D341Med (cell line): ENCODE data around the gene NFRKB.
"Not testable (repeated sequence)": the region's sequence is repeated elsewhere in the genome, so short reads cannot be mapped to it uniquely, and the experiment has no call there.

Source experiments
- DNase-seq: peaks from one replicate; pipeline ENCODE4 v3.0.0; 2012; ENCODE audit warnings: low spot score

The NFRKB gene

DNA sequence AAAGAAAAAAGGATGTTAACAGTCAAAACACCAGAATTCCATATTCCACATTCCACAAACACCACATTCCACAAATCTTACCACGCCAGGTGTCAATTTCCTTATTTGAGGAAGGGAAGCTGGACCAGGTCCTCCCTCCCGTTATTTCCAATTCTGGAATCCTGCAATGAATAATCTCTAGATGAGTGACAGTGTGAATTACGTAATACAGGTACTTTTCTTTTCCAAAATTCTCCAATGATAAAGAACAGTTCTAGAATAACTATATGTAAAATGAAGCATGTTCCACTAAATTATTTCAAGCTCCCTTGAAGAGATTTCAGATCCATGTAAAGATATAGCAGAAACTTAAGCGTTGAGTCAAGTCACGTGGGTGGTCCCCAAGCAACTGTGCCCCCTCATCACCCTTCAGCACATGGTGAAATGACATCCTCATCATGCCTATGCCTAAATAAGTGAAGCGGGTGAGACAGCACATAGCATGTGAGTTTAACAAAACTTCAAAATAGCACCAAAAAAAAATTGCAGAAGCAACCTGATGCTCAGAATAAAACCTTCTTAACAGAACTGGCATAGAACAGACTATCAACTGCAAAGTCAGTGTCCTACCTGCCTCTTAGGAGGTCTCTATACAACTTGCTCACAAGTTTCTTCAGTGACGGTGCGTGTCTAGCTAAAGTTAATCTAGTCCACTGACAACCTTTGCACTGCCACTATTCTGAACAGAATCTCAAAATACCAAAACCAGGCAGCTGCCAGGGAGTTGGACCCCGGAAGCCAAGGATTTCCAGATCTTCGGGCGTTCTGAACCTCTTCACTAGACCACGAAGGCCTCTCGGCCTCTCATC is 876 bp downstream of the NFRKB start:
- no peak for DNase-seq

DNA sequence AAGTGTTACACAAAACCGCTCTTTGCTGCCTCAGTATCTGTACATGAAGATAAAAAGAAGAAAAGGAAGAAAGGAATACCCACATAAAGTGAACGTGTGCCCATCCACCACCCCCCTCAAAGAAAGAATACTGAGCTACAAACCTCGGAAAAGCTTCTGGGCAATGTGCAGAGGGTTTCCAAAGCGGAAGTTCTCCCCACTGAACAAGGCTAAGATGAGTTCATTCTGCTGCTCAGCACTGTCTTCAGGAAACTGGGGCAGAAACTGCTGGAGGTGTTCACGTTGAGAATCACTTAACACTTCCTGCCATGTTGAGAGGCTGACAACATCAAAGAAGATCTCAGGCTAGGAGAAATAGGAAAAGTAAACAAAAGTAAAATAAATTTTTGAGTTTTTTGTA is 6.9 kb downstream of the NFRKB start:
- DNase-seq: no peak

DNA sequence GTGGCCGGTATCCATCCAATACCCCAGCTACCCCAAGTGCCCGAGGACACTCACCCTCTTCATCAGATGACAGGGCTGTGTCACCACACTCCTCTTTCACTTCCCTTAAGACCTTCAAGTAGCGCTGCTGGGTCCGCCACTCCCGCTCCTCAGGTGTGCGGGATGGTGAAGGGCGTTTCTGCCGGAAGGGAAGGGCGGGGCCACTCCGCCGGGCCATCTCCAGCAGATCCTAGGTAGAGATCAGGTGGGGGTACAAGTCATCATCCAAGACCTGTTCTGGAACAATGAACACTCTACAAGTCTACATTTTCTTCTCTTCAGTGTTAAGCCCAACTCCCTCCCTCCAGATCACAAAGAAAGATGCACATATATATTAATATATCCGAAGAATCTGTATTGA is 10.0 kb downstream of the NFRKB start:
- DNase-seq: no peak

DNA sequence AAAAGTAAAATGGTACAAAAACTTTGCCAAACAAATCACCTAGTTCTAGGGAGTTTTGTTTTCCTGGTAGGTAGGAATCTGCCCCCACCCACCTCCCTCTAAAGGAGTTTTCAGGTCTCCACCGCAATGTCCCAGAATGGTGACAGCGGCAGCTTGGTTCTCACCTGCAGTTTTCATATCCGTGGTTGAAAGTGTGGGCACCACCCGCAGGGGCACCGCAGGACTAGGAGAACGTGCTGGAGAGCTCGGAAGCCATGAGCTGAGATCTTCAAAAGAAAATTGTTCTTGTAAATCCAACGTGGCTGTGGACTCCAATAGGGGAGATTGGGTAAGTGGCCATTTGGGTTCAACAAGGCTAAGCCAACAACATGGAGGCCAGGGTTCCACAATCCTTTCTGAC is 10.8 kb downstream of the NFRKB start:
- no peak for DNase-seq

DNA sequence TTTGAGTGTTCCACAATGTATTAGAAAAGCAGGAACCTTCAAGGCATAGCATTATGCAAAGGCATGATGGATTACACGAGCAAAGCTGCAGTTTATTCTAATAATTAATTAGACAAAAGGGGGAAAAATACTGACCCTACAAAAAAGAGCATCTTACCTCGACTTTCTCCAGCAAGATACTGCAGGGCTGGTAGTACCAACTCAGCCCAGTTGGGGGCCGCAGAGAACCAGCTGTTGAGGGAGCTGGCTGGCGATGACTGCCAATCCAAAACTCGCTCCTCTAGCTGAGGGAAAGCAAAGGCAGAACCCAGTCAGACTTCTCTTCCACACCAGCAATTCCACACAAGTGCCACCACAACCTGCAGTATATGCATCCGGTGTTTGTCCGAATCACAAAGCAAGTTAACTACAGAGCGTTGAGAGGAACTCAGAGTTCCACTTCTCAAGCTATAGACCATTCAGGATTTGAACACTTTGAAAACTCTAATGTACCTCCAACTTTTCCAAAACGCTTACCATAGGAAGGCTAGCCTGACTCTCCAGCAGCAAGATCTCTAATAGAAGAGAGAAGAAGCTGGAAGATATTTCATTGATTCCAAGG is 13.7 kb downstream of the NFRKB start:
- peak; percentile 74 for DNase-seq

DNA sequence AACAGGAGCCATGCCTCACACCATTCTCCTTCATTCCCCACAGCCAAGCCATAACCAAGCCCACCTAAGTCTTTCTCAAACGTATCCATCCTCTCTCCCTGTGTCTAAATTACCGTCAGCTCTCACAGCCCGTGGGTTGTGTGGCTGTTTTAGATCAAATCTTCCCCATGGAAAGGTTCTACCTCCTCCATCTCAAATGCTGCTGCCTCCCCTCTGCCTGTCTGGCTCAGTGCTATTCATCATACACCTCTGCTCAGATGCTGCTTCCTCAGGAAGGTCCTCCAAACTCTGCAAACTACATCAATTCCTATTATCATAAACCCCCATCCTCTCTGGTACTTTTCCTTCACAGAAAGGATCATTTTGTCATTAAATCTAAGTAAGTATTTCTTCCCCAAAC is 15.1 kb downstream of the NFRKB start:
- no peak for DNase-seq

DNA sequence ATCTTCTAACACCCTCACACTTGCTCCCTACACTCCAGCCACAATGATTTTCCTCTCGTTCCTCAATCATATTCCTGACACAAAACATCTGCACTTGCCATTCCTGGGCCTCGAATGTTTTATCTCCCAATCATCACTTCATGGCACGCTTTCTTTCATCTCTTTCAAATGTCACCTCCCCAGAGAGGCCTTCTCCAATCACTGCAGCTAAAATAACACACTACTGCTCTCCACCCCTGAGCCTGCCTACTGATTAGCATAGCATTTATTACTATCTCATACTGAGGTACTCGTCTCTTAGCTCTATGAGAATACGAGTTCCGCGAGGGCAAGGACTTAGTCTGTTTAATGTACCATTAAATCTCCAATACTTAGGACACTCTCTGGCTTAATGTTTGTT is 23.5 kb downstream of the NFRKB start:
- DNase-seq: no peak

DNA sequence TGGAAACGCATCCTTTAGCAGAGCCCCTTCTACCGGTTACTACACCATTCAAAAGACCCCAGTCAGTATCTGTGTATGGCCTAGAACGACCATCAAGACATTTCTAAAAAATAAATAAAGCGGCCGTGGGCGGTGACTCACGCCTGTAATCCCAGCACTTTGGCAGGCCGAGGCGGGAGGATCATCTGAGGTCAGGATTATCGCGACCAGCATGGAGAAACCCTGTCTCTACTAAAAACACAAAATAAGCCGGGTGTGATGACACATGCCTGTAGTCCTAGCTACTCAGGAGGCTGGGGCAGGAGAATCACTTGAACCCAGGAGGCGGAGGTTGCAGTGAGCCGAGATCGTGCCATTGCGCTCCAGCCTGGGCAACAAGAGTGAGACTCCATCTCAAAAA is 26.8 kb downstream of the NFRKB start:
- DNase-seq: not testable (repeated sequence)

DNA sequence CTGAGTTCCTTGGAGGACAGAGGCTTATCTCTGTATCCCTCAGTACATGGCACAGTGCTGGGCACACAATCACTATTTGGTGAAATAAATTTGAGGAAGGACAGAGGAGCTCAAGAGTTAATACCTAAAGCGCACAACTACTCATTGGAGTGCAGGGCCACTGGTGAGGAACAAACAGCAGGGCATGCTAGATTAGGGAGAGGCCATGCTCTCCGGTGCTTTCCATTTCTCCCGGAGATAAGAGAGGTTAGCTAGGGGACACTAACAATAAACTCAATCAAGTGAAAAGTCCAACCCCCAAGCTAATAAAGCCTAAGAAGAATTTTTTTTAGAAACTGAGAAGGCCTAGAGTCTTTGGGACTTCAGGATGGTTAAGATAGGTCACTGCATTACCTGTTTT is 29.1 kb downstream of the NFRKB start:
- DNase-seq: no peak

DNA sequence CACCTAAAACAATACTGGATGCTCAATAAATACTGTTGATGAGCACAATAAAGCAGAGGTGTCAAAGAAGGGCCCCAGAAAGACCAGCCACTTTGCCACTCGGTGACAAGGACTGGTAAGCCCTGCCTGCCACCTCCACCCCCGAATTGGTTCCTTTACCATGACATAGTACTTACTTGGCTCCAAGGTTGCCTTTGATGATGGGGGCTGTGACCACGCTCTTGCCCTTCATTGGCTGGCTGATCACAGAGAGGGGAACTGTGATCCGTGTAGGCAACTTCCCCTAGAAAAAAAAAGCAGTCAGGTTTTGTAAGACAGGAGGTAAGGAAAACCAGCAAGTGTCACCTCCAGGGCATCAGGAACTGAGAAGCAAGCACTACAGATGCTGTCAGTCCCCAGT is 29.7 kb downstream of the NFRKB start:
- no peak for DNase-seq

DNA sequence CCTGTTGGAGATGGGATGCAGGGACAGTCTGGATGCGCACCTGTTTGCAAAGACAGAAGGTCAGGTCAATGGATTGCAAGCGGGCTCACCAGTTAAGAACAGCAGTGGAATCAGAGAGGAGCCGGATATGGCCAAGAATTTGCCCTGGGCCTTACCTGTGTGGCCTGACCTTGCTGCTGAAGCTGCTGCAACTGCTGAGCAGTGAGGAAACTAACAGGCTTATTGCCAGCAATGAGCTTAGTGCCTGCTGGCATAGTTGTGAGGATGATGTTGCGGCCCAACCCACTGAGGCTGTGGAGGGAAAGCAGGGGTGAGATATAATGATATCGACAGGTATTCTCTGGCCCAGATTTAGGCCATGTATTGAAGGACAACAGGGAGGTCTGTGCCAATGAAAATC is 30.6 kb downstream of the NFRKB start:
- no peak for DNase-seq

DNA sequence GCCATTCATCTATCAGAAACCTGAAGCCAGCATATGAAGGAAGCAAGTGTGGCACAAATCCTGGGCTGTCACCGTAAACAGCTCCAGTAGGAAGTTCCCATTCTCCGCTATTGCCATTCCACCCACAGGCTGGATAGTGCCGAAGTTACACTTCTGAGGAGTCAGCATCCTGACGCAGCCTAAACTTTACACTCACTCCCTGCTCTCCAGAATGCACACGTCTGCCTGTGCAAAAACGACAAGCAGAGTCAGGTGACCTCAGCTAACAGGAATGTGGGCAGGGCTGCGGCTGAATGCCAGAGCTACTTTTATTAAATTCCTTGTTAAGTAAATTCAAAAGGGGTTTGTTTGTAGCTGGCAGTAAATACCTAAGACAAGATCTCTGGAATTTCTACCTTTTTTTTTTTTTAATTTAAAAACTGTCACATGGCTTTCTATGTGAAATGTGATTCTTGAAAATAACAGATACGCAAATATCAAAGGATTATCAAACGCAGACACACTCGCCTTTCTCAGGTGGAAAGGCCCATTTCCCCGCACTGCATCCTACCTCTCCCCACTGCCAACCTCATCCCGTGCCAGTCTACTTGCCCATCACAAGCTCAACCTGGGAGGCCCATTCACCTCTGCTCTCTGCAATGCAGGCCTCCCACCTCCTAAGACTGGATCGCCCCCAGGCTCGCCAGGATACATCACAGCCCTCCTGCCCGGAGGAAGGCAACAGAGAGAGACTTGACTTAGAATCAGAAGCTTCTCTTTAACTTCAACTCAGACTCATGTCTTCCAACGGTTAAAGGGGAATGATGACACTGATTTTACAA is 33.5 kb downstream of the NFRKB start:
- DNase-seq: no peak

DNA sequence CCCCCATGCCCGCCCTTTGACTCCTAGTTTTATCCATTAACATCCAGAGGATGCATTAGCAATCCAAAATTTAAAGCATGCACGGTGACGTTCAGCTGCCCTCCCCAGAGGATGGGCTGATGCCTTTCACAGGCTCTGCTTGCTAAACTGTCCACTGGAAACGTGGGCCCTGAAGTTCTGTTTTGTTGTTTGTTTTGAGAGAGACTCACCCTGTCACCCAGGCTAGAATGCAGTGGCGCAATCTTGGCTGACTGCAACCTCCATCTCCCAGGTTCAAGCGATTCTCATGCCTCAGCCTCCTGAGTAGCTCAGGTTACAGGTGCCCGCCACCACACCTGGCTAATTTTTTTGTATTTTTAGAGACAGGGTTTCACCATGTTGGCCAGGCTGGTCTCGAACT is 39.3 kb downstream of the NFRKB start:
- DNase-seq: no peak

DNA sequence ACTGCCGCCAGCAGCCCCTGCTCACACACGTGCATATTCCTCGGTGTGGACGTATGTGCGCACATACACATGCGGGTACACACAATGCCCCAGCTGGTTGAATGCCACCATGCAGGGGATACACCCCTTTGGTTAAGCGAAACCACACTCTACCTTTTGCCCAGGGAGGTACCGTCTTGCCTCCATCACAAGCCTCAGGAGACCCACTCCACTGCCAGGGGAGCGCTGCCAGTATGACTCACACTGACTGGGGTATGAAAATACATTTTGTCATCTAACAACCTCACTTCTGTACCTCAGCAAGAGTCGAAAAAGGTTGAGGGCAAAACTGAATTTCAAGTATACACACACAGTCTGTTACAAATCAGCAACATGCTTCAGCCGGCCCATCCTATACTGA is 40.3 kb downstream of the NFRKB start:
- no peak for DNase-seq

DNA sequence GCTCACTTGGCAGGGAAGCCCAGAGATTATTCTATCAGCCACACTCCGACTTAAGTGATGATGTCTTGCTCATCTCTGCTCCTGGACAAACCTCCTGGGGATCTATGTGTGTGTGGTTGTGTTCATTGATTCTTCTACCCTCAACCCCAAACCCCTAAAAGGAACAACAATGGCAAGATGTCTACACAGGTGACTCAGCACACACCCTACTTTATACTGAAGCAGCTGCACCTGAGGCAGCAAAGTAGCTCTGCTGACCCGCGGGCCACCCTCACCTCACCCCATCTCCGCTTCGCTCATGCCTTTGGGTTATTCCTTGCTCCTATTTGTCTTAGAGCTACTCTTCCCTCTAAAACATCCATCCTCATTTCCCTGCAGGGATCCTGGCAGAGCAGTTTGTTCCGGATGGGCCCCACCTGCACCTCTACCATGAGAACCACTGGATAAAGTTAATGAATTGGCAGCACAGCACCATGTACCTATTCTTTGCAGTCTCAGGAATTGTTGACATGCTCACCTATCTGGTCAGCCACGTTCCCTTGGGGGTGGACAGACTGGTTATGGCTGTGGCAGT is 41.1 kb downstream of the NFRKB start:
- DNase-seq: no peak

DNA sequence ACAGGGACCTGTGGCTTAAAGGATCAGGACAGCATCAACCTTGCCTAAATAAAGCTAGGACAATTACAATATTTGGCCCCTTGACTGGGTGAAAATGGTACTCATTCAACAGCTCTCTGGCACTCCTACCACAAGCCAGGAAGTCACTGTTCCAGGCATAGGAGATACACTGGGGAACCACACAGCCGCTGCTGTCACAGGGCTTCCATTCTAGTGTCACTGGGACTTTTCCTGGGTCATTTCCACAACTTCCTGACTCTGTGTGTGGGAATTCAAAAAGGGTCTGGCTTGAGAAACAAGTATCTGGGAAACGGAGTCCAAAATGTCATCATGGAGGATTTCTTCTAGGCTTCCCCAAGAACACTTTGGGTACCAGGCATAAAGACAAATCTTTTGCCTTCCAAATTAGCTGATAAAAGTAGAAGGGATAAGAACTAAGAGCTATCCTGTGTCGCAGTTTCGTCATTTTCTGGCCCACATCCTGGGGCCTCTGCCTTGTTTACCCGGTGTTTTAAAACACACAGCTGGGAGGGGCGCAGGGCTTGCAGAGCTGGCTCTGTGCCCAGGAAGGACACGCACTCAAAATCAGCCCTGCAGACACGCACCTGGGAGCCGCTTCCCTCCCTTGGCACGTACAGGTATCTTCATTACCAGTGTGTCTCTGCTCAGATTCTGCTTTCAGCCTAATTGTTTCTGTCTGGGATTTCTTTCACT is 41.7 kb downstream of the NFRKB start:
- no peak for DNase-seq

DNA sequence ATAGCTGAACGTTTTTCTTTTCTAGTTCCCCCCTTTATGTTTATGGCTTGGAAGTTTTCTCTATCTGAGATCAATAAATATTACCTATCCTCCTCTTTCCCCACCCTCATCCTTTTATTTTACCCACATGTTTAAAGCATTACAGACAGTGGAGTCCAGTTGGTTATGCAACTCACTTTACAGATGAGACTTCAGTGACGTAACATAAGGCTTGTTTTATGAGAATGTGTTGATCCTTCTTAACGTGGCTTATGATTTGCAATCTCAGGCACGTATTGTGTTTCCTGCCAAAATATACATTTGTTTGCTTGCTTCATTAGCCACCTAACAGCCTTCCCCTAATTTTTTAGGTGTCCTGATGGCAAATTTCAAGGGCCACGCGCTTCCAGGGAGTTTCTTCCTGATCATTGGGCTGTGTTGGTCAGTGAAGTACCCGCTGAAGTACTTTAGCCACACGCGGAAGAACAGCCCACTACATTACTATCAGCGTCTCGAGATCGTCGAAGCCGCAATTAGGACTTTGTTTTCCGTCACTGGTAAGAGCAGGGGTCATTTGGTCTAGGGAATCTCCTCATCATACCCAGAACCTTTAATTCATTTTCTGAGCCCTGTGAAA is 43.1 kb downstream of the NFRKB start:
- DNase-seq: no peak

DNA sequence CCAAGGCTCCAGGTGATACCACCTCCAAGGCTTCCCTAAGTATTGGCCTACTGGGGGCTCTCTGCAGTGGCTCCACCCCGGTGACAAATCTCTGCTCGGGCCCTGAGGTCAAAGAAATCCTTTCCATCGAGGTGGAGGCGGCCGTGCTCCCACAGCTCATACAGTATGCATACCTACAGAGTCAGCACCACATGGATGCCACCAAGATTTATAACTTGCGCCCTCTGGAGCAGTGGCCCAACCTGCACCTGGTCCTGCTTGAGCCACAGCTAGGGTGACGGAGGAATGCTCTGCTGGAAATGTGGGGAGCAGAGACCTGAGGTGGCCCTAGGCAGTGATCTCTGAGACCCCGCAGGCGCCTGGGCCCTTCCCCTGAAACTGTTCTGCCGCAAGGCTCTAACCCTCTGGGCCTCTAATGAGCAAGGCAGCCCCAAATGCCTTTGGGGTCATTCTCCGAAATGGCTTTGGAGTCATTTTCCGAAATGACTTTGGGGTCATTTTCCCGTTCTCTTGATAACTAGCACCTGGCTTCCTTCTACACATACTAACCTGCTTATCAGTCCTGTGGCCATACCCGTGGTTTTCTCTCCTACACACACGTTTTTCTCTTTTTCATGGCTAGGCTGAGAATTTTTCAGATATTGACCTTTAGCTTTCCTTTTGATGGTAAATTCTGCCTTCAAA is 45.8 kb downstream of the NFRKB start:
- no peak for DNase-seq

DNA sequence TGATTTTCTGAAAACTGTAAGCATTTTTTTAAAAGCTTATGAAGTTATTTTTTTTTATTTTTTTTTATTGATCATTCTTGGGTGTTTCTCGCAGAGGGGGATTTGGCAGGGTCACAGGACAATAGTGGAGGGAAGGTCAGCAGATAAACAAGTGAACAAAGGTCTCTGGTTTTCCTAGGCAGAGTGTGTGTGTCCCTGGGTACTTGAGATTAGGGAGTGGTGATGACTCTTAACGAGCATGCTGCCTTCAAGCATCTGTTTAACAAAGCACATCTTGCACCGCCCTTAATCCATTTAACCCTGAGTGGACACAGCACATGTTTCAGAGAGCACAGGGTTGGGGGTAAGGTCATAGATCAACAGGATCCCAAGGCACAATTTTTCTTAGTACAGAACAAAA is 48.0 kb downstream of the NFRKB start:
- DNase-seq: not testable (repeated sequence)

DNA sequence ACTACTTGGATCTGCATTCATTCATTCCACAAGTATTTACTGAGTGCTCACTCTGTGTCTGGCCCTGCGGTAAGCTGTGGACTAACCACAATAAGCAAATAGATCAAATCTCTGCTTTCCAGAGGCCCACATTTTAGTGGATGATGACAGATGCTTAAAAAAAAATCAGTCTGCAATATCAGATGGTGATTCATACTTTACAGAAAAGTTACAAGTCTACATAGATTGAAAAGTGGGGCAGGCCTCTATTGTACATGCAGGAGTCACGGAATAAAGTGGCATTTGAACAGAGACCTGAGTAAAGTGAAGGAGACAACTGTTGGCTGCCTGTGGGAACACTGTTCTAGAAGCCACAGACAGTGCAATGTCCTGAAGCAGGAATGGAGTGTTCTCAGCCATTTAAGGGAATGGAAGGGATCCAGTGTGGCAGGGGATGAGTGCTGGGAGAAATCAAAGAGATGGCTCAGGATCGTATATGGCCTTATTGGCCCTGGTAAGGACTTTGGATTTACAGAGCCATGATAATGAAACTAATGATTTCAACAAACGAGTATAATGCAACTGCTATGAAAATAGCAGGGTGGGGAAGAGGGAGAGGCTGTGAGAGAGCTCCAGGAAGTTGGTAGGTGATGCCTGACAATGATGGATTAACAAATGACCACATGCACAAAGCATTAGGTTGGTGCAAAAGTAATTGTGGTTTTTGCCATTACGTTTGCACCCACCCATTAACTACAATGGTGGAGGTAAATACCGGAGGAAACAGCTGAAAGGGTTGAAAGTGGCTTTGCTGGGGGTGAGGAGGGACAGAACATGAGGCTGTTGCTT is 48.7 kb downstream of the NFRKB start:
- DNase-seq: no peak
